ENCODE results near the gene STX4.

STX4 gene

GRCh38 chr16:31055613-31056012 lies 22.3 kb downstream of the STX4 start:
- H3K4me3 ChIP-seq (ENCODE audit: low read length) = no peak overlapping the region
- no peak for DNase-seq (ENCODE audit: low read depth, low spot score)

- no peak for DNase-seq (ENCODE audit: low read depth, low spot score)
- no peak overlapping the region for H3K4me3 ChIP-seq (ENCODE audit: low read length)
These were observed 27.9 kb downstream of the STX4 start for GRCh38 chr16:31061126-31061812.

GRCh38 chr16:31061813-31062440 lies 28.6 kb downstream of the STX4 start:
- no peak for DNase-seq (ENCODE audit: low read depth, low spot score)
- no peak overlapping the region for H3K4me3 ChIP-seq (ENCODE audit: low read length)

- H3K4me3 ChIP-seq (ENCODE audit: low read length) = no peak overlapping the region
- DNase-seq (ENCODE audit: low read depth, low spot score) = no peak
These were observed 30.1 kb downstream of the STX4 start for GRCh38 chr16:31063495-31063842.

GRCh38 chr16:31063843-31064611 lies 30.7 kb downstream of the STX4 start:
- peak overlapping the region; percentile 15 for H3K4me3 ChIP-seq (ENCODE audit: low read length)
- peak; percentile 69 for DNase-seq (ENCODE audit: low read depth, low spot score)

- no peak overlapping the region; the same call in 1 of the 2 replicates for H3K4me3 ChIP-seq (ENCODE audit: low read length)
- no peak for DNase-seq (ENCODE audit: low read depth, low spot score)
These were observed 31.6 kb downstream of the STX4 start for GRCh38 chr16:31064882-31065461.

- H3K4me3 ChIP-seq (ENCODE audit: low read length) = no peak overlapping the region
- DNase-seq (ENCODE audit: low read depth, low spot score) = no peak
These were observed 34.0 kb downstream of the STX4 start for GRCh38 chr16:31067342-31067741.

DNA sequence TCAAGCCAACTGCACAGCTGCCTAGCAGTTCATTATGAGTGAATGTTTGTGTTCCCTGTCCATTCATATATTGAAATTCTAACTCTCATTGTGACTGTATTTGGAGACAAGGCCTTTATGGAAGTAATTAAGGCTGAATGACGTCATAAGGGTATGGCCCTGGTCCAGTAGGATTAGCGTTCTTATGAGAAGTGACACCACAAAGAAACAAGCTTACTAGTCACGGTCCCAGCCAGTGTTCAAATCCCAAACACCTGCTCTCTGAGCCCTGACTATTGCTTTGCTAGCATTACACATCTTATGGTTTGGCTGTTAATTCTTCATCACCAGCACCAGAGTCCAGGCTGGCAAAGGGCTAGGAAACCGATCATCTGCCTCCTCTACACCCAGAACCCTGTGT lies 38.5 kb downstream of the STX4 start:
- peak overlapping the region; percentile 98 for H3K4me3 ChIP-seq (ENCODE audit: low read length)
- no peak for DNase-seq (ENCODE audit: low read depth, low spot score)

GRCh38 chr16:31072540-31073141 lies 39.3 kb downstream of the STX4 start:
- H3K4me3 ChIP-seq (ENCODE audit: low read length) = peak overlapping the region; percentile 98
- DNase-seq (ENCODE audit: low read depth, low spot score) = peak; percentile 45

GRCh38 chr16:31073142-31073969 lies 40.0 kb downstream of the STX4 start:
- peak; percentile 82 for DNase-seq (ENCODE audit: low read depth, low spot score)
- H3K4me3 ChIP-seq (ENCODE audit: low read length) = peak overlapping the region; percentile 98

DNA sequence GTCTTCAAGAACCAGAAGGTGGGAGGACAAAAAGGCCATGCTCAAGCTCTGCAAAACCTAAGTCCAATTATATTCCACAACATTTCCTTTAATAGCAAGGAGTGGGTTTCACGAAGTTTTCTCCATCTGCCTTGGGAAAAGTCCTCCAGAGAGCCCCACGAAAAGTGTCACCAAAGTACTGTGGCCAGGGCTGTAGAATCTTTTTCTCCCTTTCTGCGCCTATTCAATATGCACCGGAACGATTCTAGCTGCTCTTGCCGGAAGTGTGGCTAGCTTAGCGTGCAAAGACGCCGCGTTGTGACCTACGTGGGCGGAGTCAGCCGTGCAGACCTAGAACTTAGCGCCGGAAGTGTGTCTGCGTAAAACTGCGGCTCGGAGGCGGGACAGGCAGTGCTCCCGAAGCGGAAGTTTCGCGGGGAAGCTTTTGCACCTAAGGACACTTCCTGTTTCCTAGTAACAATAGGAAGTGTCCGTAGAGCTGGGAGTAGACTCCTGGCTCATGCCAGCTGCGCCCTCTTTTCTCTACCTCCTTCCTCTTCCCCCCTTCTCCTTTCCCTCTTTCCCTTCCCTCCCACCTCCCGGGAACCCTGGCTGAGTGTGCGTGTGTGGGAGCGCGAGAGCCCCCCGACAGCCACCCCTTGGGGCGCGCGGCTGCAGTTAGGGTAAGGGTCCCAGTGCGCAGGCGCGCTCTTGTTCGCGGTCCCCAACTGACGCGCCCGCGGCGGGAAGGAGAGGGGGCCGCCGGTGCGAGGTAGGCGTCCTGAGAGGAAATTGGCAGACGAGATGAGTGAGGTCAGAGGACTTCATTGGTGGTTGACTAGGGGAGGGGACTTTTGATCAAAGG lies 40.8 kb downstream of the STX4 start, which contains the start of the genes ZNF646 and ZNF668:
TSS of gene ZNF646 (plus strand) at position 453 of the 844 bp plus-strand sequence. CDS start 1,903 bp downstream, outside the sequence.
TSS of gene ZNF668 (minus strand) at position 271 of the 844 bp plus-strand sequence. CDS start 9,781 bp downstream, outside the sequence.
- peak; percentile 99 for DNase-seq (ENCODE audit: low read depth, low spot score)
- peak within 1 kb of the TSS; percentile 98 for H3K4me3 ChIP-seq (ENCODE audit: low read length)

DNA sequence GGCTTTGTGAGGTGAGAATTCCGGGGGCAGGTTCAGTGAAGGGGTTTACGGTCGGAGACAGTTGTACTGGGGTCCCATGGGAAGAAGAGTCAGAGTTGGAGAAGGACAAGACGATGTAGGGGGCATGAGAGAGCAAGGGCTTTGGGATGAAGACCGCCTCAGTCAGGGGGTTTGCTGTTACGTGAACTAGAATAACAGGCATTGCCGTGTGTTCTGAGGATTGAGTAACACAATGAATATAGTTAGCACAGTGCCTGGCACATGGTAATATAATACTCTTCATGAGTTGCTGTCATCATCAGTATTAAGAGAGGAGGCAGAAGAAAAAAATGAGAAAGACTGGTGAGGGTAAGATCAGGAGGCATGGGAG lies 41.4 kb downstream of the STX4 start:
- H3K4me3 ChIP-seq (ENCODE audit: low read length) = peak overlapping the region; percentile 98
- DNase-seq (ENCODE audit: low read depth, low spot score) = no peak

DNA sequence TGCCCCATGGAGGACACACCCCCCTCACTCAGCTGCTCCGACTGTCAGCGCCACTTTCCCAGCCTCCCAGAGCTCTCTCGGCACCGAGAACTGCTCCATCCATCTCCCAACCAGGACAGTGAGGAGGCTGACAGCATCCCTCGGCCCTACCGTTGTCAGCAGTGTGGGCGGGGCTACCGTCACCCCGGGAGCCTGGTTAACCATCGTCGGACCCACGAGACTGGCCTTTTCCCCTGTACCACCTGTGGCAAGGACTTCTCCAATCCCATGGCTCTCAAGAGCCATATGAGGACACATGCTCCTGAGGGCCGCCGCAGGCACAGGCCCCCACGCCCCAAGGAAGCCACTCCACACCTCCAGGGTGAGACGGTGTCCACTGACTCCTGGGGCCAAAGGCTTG lies 43.0 kb downstream of the STX4 start:
- DNase-seq (ENCODE audit: low read depth, low spot score) = no peak
- H3K4me3 ChIP-seq (ENCODE audit: low read length) = no peak overlapping the region

- no peak for DNase-seq (ENCODE audit: low read depth, low spot score)
- H3K4me3 ChIP-seq (ENCODE audit: low read length) = no peak overlapping the region
These were observed 43.7 kb downstream of the STX4 start for GRCh38 chr16:31077024-31077423.

DNA sequence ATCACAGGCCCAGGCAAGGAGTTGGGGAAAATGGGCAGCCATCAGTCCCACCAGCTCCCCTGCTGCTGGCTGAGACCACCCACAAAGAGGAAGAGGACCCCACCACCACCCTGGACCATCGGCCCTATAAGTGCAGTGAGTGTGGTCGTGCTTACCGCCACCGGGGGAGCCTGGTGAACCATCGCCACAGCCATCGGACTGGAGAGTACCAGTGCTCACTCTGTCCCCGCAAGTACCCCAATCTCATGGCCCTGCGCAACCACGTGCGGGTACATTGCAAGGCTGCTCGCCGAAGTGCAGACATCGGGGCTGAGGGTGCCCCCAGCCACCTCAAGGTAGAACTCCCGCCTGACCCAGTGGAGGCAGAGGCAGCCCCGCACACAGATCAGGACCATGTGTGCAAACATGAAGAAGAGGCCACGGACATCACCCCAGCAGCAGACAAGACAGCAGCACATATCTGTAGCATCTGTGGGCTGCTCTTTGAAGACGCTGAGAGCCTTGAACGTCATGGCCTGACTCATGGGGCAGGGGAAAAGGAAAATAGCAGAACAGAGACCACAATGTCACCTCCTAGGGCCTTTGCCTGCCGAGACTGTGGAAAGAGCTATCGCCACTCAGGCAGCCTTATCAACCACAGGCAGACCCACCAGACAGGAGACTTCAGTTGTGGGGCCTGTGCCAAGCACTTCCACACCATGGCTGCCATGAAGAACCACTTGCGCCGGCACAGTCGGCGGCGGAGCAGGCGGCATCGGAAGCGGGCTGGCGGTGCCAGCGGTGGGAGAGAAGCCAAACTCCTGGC lies 44.4 kb downstream of the STX4 start:
- H3K4me3 ChIP-seq (ENCODE audit: low read length) = no peak overlapping the region
- DNase-seq (ENCODE audit: low read depth, low spot score) = no peak

DNA sequence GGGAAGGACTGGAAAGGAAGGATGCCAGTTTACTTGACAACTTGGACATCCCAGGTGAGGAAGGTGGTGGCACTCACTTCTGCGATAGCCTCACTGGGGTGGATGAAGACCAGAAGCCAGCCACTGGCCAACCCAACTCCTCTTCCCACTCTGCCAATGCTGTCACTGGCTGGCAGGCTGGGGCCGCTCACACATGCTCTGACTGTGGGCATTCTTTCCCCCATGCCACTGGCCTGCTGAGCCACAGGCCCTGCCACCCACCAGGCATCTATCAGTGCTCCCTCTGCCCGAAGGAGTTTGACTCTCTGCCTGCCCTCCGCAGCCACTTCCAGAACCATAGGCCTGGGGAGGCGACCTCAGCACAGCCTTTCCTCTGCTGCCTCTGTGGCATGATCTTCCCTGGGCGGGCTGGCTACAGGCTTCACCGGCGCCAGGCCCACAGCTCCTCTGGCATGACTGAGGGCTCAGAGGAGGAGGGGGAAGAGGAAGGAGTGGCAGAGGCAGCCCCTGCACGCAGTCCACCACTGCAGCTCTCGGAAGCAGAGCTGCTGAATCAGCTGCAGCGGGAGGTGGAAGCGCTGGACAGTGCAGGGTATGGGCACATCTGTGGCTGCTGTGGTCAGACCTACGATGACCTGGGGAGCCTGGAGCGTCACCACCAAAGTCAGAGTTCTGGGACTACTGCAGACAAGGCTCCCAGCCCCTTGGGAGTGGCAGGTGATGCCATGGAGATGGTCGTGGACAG lies 45.4 kb downstream of the STX4 start:
- DNase-seq (ENCODE audit: low read depth, low spot score) = no peak
- no peak overlapping the region for H3K4me3 ChIP-seq (ENCODE audit: low read length)

Measured in Jurkat, Clone E6-1 (cell line).